Hepatocyte (in vitro differentiated cells): ENCODE measurements around the gene ALG3. TPM values are rescaled to one million over a fixed set of nuclear protein-coding genes. Genes with fewer than 3 reads are reported as not detected.

Experiments
- DNase-seq: peaks from one replicate; pipeline ENCODE4 v3.0.0-alpha.2; 2016; ENCODE audit warnings: low spot score
- H2AFZ ChIP-seq: fragments of 200-600 bp; sonication (generic); 2 replicates; pipeline ENCODE4 v1.6.0; 2016; ENCODE audit warnings: antibody characterized with exemption, mild to moderate bottlenecking
- H3K27ac ChIP-seq: fragments of 200-600 bp; sonication (generic); 2 replicates; pipeline ENCODE4 v1.5.1; 2016; ENCODE audit warnings: mild to moderate bottlenecking
- H3K27me3 ChIP-seq: fragments of 200-600 bp; sonication (generic); 2 replicates; pipeline ENCODE4 v1.6.1; 2016
- H3K36me3 ChIP-seq: fragments of 200-600 bp; sonication (generic); replicated peaks from 2 replicates; pipeline ENCODE4 v1.5.1; 2016; ENCODE audit warnings: low read depth; ENCODE audit not compliant: insufficient read depth
- H3K4me1 ChIP-seq: fragments of 200-600 bp; sonication (generic); 2 replicates; pipeline ENCODE4 v1.5.1; 2016; ENCODE audit warnings: mild to moderate bottlenecking, moderate library complexity; ENCODE audit not compliant: insufficient read depth
- H3K4me2 ChIP-seq: fragments of 200-600 bp; sonication (generic); 2 replicates; pipeline ENCODE4 v1.6.0; 2016
- H3K4me3 ChIP-seq: fragments of 200-600 bp; sonication (generic); 2 replicates; pipeline ENCODE4 v1.5.1; 2016; ENCODE audit warnings: mild to moderate bottlenecking
- H3K79me2 ChIP-seq: fragments of 200-600 bp; sonication (generic); 2 replicates; pipeline ENCODE4 v1.6.0; 2017; ENCODE audit warnings: mild to moderate bottlenecking
- H3K9me2 ChIP-seq: fragments of 200-600 bp; sonication (generic); replicated peaks from 2 replicates; pipeline ENCODE4 v1.6.0; 2017; ENCODE audit warnings: mild to moderate bottlenecking; ENCODE audit not compliant: insufficient read depth
- H3K9me3 ChIP-seq: fragments of 200-600 bp; sonication (generic); 2 replicates; pipeline ENCODE4 v1.5.1; 2016; ENCODE audit warnings: low read depth, mild to moderate bottlenecking
- H4K20me1 ChIP-seq: fragments of 200-600 bp; sonication (generic); 2 replicates; pipeline ENCODE4 v1.6.0; 2016; ENCODE audit warnings: mild to moderate bottlenecking; ENCODE audit not compliant: insufficient read depth, poor library complexity, severe bottlenecking
- EZH2 ChIP-seq: fragments of 200-600 bp; sonication (generic); IDR thresholded peaks from 2 replicates; pipeline ENCODE4 v1.6.1; 2016; ENCODE audit warnings: antibody characterized with exemption, mild to moderate bottlenecking, borderline replicate concordance
- EZH2phosphoT487 ChIP-seq: fragments of 200-600 bp; sonication (generic); IDR thresholded peaks from one replicate; pipeline ENCODE4 v1.6.1; 2018; ENCODE audit warnings: antibody characterized with exemption, mild to moderate bottlenecking, low read depth, moderate library complexity; ENCODE audit not compliant: unreplicated experiment, severe bottlenecking
- WGBS: methylation state at CpG from one replicate; pipeline ENCODE4 v1.1.6; 2016; ENCODE audit warnings: low lambda C conversion rate; ENCODE audit errors: missing lambda C conversion rate; 5-methylcytosine and 5-hydroxymethylcytosine counted together
- polyA plus RNA-seq: library from polyadenylated mRNA; unstranded; fragments of >200 nt; fragmentation: Nextera tagmentation; extraction: Ambion mirVana; gene quantifications from 2 replicates; pipeline ENCODE4 v1.2.1, GENCODE V29; 2016
- total RNA-seq: library from RNA; depleted of rRNA; stranded (reverse); fragments of >200 nt; gene quantifications from 2 replicates; pipeline ENCODE4 v1.2.3, GENCODE V29; 2014
- TF ChIP-seq, protein P1 (sequence below): fragments of 200-600 bp; sonication (generic); IDR thresholded peaks from 2 replicates; pipeline ENCODE4 v1.5.1; 2016; ENCODE audit warnings: antibody characterized with exemption, mild to moderate bottlenecking; ENCODE audit not compliant: poor library complexity

ALG3 gene
- total and polyA plus RNA-seq, 2 experiments from 2014 or later = 52.3 to 122 TPM

DNA sequence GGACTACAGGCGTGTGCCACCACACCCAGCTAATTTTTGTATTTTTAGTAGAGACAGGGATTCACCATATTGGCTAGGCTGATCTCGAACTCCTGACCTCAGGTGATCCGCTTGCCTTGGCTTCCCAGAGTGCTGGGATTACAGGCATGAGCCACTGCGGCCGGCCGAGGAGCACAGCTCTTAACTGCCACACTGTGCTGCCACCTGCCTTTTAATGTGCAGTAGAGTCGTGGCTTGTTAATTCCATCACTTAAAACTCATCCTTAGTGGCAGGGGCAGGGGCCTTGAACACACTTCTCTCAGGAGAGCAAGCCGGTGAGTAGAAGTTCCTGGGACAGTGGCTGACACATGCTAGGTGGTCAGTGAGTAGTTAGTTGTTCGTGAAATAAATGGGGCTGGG is 50.3 kb downstream of the ALG3 start:
- Histone ChIP-seq H2AFZ (no peak overlapping the region), H4K20me1 (no peaks in the 10 kb centered on the region), H3K27me3 (no peaks in the 10 kb centered on the region), H3K4me3 (no peak overlapping the region), H3K27ac (no peak overlapping the region), H3K36me3 (no peaks in the 10 kb centered on the region), H3K9me2 (no peaks in the 10 kb centered on the region), H3K79me2 (no peaks in the 10 kb centered on the region), H3K4me1 (no peaks in the 10 kb centered on the region), H3K9me3 (no peaks in the 10 kb centered on the region), H3K4me2 (no peak overlapping the region)
- WGBS = 83% methylated on average over 9 of the region's 9 CpGs
- DNase-seq = no peak
- TF ChIP-seq, protein P1, sequence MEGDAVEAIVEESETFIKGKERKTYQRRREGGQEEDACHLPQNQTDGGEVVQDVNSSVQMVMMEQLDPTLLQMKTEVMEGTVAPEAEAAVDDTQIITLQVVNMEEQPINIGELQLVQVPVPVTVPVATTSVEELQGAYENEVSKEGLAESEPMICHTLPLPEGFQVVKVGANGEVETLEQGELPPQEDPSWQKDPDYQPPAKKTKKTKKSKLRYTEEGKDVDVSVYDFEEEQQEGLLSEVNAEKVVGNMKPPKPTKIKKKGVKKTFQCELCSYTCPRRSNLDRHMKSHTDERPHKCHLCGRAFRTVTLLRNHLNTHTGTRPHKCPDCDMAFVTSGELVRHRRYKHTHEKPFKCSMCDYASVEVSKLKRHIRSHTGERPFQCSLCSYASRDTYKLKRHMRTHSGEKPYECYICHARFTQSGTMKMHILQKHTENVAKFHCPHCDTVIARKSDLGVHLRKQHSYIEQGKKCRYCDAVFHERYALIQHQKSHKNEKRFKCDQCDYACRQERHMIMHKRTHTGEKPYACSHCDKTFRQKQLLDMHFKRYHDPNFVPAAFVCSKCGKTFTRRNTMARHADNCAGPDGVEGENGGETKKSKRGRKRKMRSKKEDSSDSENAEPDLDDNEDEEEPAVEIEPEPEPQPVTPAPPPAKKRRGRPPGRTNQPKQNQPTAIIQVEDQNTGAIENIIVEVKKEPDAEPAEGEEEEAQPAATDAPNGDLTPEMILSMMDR = no peak
- no peak for TF ChIP-seq EZH2phosphoT487
- no peak for TF ChIP-seq EZH2

DNA sequence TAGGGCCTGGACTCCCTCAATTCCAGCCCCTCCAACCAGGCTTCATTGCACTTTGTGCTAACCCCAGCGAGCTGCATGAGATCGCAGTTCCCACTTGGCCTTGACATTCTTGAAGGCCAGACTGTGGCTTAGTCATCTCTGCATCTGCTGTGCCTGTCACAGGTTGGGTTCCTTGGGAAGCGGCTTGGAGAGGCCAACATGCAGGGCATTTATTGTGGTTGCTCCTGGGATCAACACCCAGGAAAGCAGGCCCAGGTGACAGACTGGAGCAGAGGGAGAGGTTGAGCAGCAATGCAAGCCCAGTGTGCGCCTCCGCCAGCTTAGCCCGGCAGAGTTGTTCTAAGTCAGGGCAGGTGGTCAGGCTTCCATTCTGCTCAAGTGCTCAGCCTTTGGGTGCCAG is 52.2 kb downstream of the ALG3 start:
- H3K79me2 ChIP-seq = no peaks in the 10 kb centered on the region
- no peaks in the 10 kb centered on the region for H3K36me3 ChIP-seq
- WGBS = 90% methylated on average over 6 of the region's 6 CpGs
- no peaks in the 10 kb centered on the region for H3K9me3 ChIP-seq
- no peak overlapping the region for H3K4me2 ChIP-seq
- TF ChIP-seq, protein P1 = no peak
- TF ChIP-seq EZH2phosphoT487 = no peak
- TF ChIP-seq EZH2 = no peak
- no peaks in the 10 kb centered on the region for H4K20me1 ChIP-seq
- H3K9me2 ChIP-seq = no peaks in the 10 kb centered on the region
- H3K4me1 ChIP-seq = no peaks in the 10 kb centered on the region
- no peak overlapping the region for H2AFZ ChIP-seq
- H3K27ac ChIP-seq = no peak overlapping the region
- no peak for DNase-seq
- no peaks in the 10 kb centered on the region for H3K27me3 ChIP-seq
- H3K4me3 ChIP-seq = no peak overlapping the region

DNA sequence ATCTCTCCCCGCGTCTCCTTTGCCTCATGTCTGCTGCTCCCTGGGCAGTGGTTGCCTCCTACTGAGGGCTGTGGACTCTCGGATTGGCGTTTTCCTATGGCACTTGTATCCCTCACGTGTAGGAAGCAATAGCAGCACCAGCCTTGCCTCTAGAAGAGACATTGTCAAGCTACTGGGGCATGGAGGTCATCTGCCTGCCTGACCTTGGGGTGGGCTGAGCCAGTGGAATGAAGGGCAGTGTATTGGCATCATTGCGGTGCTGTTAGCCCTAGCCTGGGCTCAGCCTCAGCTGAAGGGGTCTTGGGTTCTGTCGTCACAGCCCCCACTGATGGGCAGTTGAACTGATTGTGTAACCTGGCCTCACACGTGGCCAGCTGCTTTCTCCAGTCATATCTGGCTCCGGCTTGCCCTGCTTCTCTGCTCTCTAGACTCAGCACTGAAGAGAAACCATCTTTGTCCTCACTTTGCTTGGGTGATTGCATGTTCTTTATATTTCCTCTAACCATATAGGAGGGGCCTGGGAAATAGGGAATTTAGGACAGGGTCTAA is 54.7 kb downstream of the ALG3 start:
- Histone ChIP-seq H3K36me3 (no peaks in the 10 kb centered on the region), H4K20me1 (no peaks in the 10 kb centered on the region), H3K79me2 (peaks cover 17% of the 10 kb centered on the region), H3K4me3 (no peak overlapping the region), H3K27me3 (no peaks in the 10 kb centered on the region), H3K9me3 (no peaks in the 10 kb centered on the region), H3K4me1 (no peaks in the 10 kb centered on the region), H3K27ac (no peak overlapping the region), H3K9me2 (no peaks in the 10 kb centered on the region), H3K4me2 (no peak overlapping the region), H2AFZ (no peak overlapping the region)
- no peak for DNase-seq
- WGBS = 97% methylated on average over 9 of the region's 9 CpGs
- TF ChIP-seq, protein P1 = no peak
- TF ChIP-seq EZH2phosphoT487 = no peak
- TF ChIP-seq EZH2 = no peak

DNA sequence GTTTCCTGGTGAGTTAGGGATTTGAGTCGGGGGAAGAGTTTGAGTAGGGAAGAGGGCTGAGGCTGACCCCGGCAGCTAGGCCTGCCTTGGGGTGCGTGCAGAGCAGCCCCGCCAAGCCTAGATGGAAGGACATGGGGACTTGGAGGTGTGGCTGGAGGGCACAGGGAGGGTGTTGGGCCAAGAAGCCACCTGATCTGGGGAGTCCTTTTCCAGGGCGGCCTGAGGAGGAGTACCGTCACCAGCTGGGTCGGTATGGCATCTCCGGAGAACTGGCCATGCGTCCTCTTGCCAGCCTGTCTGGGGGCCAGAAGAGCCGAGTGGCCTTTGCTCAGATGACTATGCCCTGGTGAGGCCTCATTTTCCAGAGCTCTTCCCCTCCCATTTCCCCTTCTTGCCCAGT is 55.9 kb downstream of the ALG3 start:
- no peaks in the 10 kb centered on the region for H3K27me3 ChIP-seq
- TF ChIP-seq EZH2phosphoT487 = no peak
- TF ChIP-seq, protein P1 = no peak
- TF ChIP-seq EZH2 = no peak
- H4K20me1 ChIP-seq = peaks cover 7% of the 10 kb centered on the region
- no peak overlapping the region for H3K4me2 ChIP-seq
- H3K79me2 ChIP-seq = peaks cover 29% of the 10 kb centered on the region
- H3K9me2 ChIP-seq = no peaks in the 10 kb centered on the region
- no peak for DNase-seq
- H3K27ac ChIP-seq = no peak overlapping the region
- no peak overlapping the region for H3K4me3 ChIP-seq
- H3K36me3 ChIP-seq = no peaks in the 10 kb centered on the region
- H3K9me3 ChIP-seq = no peaks in the 10 kb centered on the region
- no peak overlapping the region for H2AFZ ChIP-seq
- H3K4me1 ChIP-seq = no peaks in the 10 kb centered on the region
- WGBS = 96% methylated on average over 10 of the region's 10 CpGs
